ENCODE data around the gene ZDHHC5.
"Not testable (repeated sequence)": the region's sequence is repeated elsewhere in the genome, so short reads cannot be mapped to it uniquely, and the experiment has no call there.

The ZDHHC5 gene

DNA sequence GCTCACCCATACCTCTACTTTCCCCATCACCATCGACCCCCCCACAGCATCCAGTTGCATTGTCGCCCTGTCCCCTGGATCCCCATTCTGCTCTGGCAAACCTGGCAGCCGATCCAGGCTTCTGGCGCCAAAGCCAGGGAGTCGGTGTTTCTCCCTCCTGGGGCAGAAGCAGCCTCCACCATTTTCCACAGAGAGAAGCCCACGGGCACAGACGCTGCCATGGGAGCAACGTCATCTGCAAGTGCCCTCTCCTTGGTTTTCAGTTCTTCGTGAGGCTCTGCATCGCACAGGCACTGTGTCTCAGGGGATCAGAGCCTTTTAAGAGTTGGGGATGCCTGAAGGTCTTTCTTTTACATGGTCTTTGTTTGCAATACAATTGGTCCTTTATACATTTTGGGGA, 20.5 kb upstream of the ZDHHC5 start:
- Histone ChIP-seq H3K9me3 (replicated peaks in 1 of 11) (no peaks in the 10 kb centered on the region), H3K4me1 (peaks cover 48 to 80% (median 70%) of the 10 kb centered on the region in 10 experiments), H3K27ac (no peak overlapping the region)

DNA sequence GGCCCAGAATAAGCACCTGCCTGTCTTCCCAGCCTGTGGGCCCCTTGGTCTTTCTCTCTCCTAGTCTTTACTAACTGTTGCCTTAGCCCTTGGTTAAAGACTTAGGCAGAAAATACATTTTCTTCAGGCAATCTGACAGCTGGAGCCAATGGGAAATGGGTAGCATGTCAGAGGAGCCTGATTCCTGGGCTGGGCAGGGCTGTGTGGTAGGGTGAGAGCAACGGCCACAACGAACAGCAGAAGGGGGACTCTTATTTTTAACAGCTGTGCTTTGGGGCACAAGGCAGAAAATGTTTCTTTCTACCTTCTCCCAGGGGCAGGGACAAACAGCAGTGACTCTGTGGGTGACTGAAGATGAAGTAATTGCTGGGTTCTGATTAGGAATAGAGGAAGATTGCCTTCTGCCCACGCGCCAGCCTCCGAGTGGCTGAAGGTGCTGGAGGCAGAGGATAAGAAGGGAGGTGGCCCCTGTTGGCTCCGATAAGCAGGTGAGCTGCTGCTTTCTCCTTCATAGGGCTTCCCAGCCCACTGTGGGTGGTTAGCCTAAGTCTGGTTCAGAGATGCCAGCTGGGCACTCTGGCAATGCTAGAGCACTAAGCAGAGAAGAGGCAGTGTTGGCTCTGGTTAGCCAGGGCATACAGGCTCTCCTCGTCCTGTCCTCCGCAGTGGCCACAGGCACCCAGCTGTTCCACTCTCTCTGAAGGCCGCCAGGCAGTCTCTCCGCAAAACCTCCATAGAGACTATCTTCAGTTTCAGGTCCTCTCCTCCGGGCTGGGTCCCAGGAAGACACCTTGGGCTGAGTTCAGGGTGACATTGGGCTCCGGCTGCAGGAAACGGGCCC, 19.7 kb upstream of the ZDHHC5 start:
- Histone ChIP-seq H3K4me2 (peak overlapping the region; percentile 65 to 99 (median 88)), H3K9ac (peak overlapping the region in 3 of 11 experiments; percentile 11 to 50 (median 40); a peak in 2 of 22 replicates), H4K20me1 (peaks cover 0 to 46% (median 42%) of the 10 kb centered on the region in 11 experiments; a peak in 18 of 22 replicates), H3K27ac (no peak overlapping the region), H3K4me3 (peak overlapping the region in 9 of 10 experiments; percentile 6 to 67 (median 55); a peak in 12 of 20 replicates), H3K27me3 (peaks cover 46 to 73% (median 68%) of the 10 kb centered on the region in 11 experiments), H3K4me1 (peaks cover 49 to 80% (median 69%) of the 10 kb centered on the region in 10 experiments), H3K9me3 (replicated peaks in 1 of 11) (no peaks in the 10 kb centered on the region), H3K36me3 (no peaks in the 10 kb centered on the region)
- TF ChIP-seq Cebpa-rat (IDR thresholded peaks at IDR 0.05), result no peak

More for the DNA sequence above, 20.5 kb upstream of the ZDHHC5 start:
- Histone ChIP-seq H3K27me3 (peaks cover 46 to 73% (median 68%) of the 10 kb centered on the region in 11 experiments), H3K9ac (no peak overlapping the region), H3K36me3 (no peaks in the 10 kb centered on the region), H3K4me2 (peak overlapping the region; percentile 15 to 99 (median 83); a peak in 20 of 22 replicates), H4K20me1 (peaks cover 0 to 46% (median 42%) of the 10 kb centered on the region in 11 experiments; a peak in 18 of 22 replicates), H3K4me3 (no peak overlapping the region)
- no peak for TF ChIP-seq Cebpa-rat (IDR thresholded peaks at IDR 0.05)

DNA sequence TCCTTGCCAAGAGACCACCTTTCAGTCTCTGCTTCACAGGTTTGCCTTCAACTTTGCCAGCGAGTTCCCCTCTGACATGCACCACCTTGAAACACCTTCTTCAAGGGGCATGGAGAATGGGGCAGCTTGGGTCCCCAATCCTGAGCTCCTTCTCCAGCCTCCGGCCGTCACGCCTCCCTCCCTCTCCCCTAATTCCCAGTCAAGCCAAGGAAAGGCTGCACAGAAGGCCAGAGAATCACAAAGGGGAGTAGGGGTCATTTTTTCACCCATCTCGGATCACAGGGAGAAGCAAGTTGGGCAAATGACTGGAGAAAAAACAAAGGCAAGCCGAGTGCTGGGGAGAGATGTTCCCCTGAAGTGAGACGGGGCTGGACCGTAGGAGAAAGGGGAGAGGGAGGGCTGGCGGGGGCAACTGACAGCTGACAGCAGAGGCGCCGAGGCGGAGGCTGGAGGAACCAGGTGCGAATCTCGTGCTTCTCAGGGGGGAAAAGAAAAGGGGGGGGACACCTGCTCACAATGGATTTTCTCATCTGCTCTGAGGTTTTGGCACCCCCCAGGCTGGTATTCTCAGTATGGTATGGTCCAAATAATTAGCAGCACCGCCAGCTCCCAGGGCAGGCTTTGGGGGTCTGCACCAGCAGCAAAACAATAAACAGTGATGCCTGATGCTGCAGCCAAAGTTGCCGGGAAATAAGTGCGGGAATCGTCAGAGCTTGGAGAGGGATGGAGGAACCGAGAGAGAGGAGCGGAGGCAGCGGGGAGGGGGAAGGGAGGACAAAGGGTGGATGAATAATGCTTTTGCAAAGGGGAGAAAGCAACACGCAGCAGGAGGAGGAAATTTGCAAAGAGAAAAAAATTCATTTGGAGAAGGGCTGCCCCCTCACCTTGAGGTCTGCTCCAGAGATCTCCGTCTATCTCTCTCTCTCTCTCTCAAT, 18.8 kb upstream of the ZDHHC5 start:
- peak overlapping the region in 7 of 11 experiments; percentile 24 to 58 (median 40); a peak in 9 of 22 replicates for H3K9ac ChIP-seq
- peaks cover 50 to 79% (median 65%) of the 10 kb centered on the region in 10 experiments for H3K4me1 ChIP-seq
- TF ChIP-seq Cebpa-rat (IDR thresholded peaks at IDR 0.05), result no peak
- H3K27me3 ChIP-seq, result peaks cover 46 to 73% (median 68%) of the 10 kb centered on the region in 11 experiments
- no peaks in the 10 kb centered on the region for H3K36me3 ChIP-seq
- H3K4me3 ChIP-seq, result peak overlapping the region; percentile 14 to 67 (median 53); a peak in 16 of 20 replicates
- H3K9me3 ChIP-seq (replicated peaks in 1 of 11), result no peaks in the 10 kb centered on the region
- peaks cover 0 to 46% (median 42%) of the 10 kb centered on the region in 11 experiments; a peak in 18 of 22 replicates for H4K20me1 ChIP-seq
- H3K4me2 ChIP-seq, result peak overlapping the region; percentile 65 to 99 (median 88)
- no peak overlapping the region for H3K27ac ChIP-seq

DNA sequence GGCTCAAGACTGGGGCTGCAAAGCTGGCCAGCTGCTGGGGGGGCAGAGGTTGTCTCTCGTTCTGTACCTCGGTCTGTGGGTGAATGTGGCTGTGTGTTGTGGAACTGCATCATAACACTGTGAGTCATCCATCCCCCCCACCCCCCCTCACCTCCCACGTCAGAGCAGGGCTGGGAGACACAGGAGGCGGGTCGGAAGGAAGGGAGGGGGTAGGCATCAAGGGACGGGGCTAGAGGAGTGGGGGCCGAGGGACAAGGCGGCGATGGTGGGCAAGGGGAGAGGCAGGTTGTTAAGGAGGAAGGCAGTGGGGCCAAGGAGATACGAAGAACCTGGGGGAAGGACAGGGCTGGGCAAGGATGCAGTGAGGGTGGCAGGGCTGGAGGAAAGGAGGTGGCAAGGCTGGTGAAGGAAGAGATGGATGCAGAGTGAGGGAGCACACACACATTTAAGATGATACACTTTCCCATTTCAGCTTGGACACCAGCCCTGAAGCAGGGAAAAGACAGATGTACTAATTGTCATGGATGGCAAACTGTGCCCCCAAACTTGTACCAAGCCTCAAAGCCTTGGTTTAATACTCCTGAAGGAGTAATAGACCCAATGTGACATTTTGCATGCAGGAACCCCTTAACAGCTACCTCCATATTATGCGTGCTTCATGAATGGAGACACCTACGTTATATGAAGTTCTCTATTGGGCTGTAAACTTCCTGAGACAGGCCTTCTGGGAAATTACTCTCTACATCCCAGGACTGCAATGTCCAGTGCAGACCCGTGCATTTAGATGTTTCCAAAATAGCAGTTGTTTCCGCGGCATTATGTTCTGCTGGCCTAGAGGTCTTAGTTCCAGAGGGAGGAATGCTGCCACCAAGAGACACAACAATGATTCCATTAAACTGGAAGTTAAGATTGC, 17.8 kb upstream of the ZDHHC5 start, which contains the start of gene YPEL4:
Gene YPEL4 (minus strand): TSS at position 87 of the 913 bp plus-strand sequence. CDS start 2,805 bp downstream, outside the sequence.
- Histone ChIP-seq H3K4me2 (peak within 1 kb of the TSS; percentile 65 to 99 (median 88)), H3K9me3 (replicated peaks in 1 of 11) (no peaks in the 10 kb centered on the region), H3K27ac (no peak within 1 kb of the TSS), H3K4me1 (peaks cover 50 to 72% (median 61%) of the 10 kb centered on the region in 10 experiments), H3K9ac (peak within 1 kb of the TSS in 7 of 11 experiments; percentile 24 to 58 (median 40); a peak in 9 of 22 replicates), H3K36me3 (no peaks in the 10 kb centered on the region), H3K4me3 (peak within 1 kb of the TSS; percentile 14 to 67 (median 53); a peak in 16 of 20 replicates), H3K27me3 (peaks cover 44 to 68% (median 64%) of the 10 kb centered on the region in 11 experiments), H4K20me1 (peaks cover 0 to 44% (median 40%) of the 10 kb centered on the region in 11 experiments; a peak in 18 of 22 replicates)
- TF ChIP-seq Cebpa-rat (IDR thresholded peaks at IDR 0.05), result no peak

DNA sequence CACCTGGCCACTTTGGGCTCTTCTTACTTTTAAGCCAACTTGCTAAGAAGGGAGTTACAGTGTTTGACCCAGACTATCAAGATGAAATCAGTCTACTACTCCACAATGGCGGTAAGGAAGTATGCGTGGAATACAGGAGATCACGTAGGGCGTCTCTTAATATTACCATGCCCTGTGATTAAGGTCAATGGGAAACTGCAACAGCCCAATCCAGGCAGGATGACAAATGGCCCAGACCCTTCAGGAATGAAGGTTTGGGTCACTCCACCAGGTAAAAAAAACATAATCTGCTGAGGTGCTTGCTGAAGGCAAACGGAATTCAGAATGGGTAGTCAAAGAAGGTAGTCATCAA, 17.2 kb upstream of the ZDHHC5 start:
- Histone ChIP-seq H3K4me3 (no peak overlapping the region), H3K36me3 (no peaks in the 10 kb centered on the region), H3K27me3 (peaks cover 38 to 62% (median 58%) of the 10 kb centered on the region in 11 experiments), H3K4me2 (peak overlapping the region in 1 of 11 experiments; percentile 76; a peak in 1 of 22 replicates), H3K4me1 (peaks cover 46 to 66% (median 58%) of the 10 kb centered on the region in 10 experiments), H3K9ac (no peak overlapping the region), H4K20me1 (peaks cover 0 to 38% (median 34%) of the 10 kb centered on the region in 11 experiments; a peak in 18 of 22 replicates), H3K9me3 (replicated peaks in 1 of 11) (no peaks in the 10 kb centered on the region), H3K27ac (no peak overlapping the region)
- TF ChIP-seq Cebpa-rat (IDR thresholded peaks at IDR 0.05), result no peak

DNA sequence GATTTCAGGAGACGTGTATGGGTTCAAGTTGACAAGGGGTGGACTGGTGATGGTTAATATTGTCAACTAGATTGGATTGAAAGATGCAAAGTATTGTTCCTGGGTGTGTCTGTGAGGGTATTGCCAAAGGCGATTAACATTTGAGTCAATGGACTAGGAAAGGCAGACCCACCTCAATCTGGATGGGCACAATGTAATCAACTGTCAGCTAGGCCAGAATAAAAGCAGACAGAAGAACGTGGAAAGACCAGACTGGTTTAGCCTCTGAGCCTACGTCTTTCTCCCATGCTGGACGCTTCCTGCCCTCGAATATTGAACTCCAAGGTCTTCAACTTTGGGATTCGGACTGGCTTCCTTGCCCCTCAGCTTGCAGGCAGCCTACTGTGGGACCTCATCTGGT, 16.5 kb upstream of the ZDHHC5 start:
- Histone ChIP-seq H3K4me1 (peaks cover 39 to 59% (median 51%) of the 10 kb centered on the region in 10 experiments), H3K9ac (no peak overlapping the region), H3K36me3 (no peaks in the 10 kb centered on the region), H3K4me2 (no peak overlapping the region), H3K27ac (no peak overlapping the region), H3K9me3 (replicated peaks in 1 of 11) (no peaks in the 10 kb centered on the region), H4K20me1 (peaks cover 0 to 31% (median 27%) of the 10 kb centered on the region in 11 experiments; a peak in 17 of 22 replicates), H3K27me3 (peaks cover 31 to 55% (median 51%) of the 10 kb centered on the region in 11 experiments), H3K4me3 (no peak overlapping the region)
- TF ChIP-seq Cebpa-rat (IDR thresholded peaks at IDR 0.05), result no peak

DNA sequence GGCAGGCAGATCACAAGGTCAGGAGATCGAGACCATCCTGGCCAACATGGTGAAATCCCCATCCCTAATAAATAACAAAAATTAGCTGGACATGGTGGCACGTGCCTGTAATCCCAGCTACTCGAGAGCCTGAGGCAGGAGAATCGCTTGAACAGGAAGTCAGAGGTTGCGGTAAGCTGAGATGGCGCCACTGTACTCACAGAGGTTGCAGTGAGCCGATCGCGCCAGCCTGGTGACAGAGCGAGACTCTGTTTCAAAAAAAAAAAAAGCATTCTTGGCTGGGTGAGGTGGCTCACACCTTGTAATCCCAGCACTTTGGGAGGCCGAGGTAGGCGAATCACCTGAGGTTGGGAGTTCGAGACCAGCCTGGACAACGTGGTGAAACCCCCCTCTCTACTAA, 15.7 kb upstream of the ZDHHC5 start:
- not testable (repeated sequence) for H3K36me3 ChIP-seq; H3K9me3 ChIP-seq (replicated peaks in 1 of 11); H3K27ac ChIP-seq; H3K4me3 ChIP-seq; H3K9ac ChIP-seq
- Histone ChIP-seq H3K4me1 (peaks cover 37 to 58% (median 50%) of the 10 kb centered on the region in 10 experiments), H4K20me1 (peaks cover 0 to 22% (median 19%) of the 10 kb centered on the region in 11 experiments; a peak in 17 of 22 replicates), H3K4me2 (peak overlapping the region in 9 of 11 experiments; percentile 6 to 61 (median 38); a peak in 13 of 22 replicates), H3K27me3 (peaks cover 22 to 47% (median 43%) of the 10 kb centered on the region in 11 experiments)

Measured in BLaER1 treated with 17β-estradiol and CSF1 and Interleukin-3, amounts not matched to agents 10 nM and 100 nM (cell line).